RWPE2 (cell line): ENCODE results near the gene FAM168B.

Experiments
- ATAC-seq: fragments of 200-7000 bp; cut with Tn5 transposase; 3 replicates; pipeline ENCODE4 v1.9.1; 2021; ENCODE audit warnings: low read depth
- DNase-seq: peaks from one replicate; pipeline ENCODE4 v3.0.0-alpha.2; 2020; ENCODE audit warnings: low spot score
- H3K27ac ChIP-seq: fragments of 450-650 bp; 2 replicates; pipeline ENCODE4 v1.5.1; 2017; ENCODE audit warnings: mild to moderate bottlenecking; ENCODE audit not compliant: poor library complexity, severe bottlenecking
- H3K27me3 ChIP-seq: fragments of 250-450 bp; sonication (Bioruptor Pico); 2 replicates; pipeline ENCODE4 v1.5.1; 2021; ENCODE audit warnings: mild to moderate bottlenecking, moderate library complexity; ENCODE audit not compliant: insufficient read depth, poor library complexity, severe bottlenecking
- H3K36me3 ChIP-seq: fragments of 250-450 bp; sonication (Bioruptor Pico); 2 replicates; pipeline ENCODE4 v1.5.1; 2020; ENCODE audit warnings: low read depth, mild to moderate bottlenecking, moderate library complexity
- H3K4me1 ChIP-seq: fragments of 250-450 bp; sonication (Bioruptor Pico); 2 replicates; pipeline ENCODE4 v1.5.1; 2021; ENCODE audit warnings: mild to moderate bottlenecking, moderate library complexity; ENCODE audit not compliant: insufficient read depth, poor library complexity, severe bottlenecking
- H3K4me3 ChIP-seq: fragments of 250-450 bp; sonication (Bioruptor Pico); 2 replicates; pipeline ENCODE4 v1.5.1; 2021; ENCODE audit warnings: mild to moderate bottlenecking, moderate library complexity; ENCODE audit not compliant: severe bottlenecking
- H3K9me3 ChIP-seq: fragments of 250-450 bp; sonication (Bioruptor Pico); 2 replicates; pipeline ENCODE4 v1.5.1; 2021; ENCODE audit warnings: mild to moderate bottlenecking, moderate library complexity; ENCODE audit not compliant: severe bottlenecking
- CTCF ChIP-seq: fragments of 450-650 bp; IDR thresholded peaks from one replicate; pipeline ENCODE4 v1.5.1; 2017; ENCODE audit warnings: mild to moderate bottlenecking, moderate library complexity; ENCODE audit not compliant: poor library complexity, severe bottlenecking

The FAM168B gene

GRCh38 chr2:131127981-131128380 is 34.7 kb upstream of the FAM168B start:
- Histone ChIP-seq H3K9me3 (no peaks in the 10 kb centered on the region), H3K27ac (no peak overlapping the region), H3K27me3 (no peaks in the 10 kb centered on the region), H3K36me3 (peaks cover 59% of the 10 kb centered on the region), H3K4me3 (no peak overlapping the region), H3K4me1 (no peaks in the 10 kb centered on the region)
- no peak for TF ChIP-seq CTCF
- no peak for ATAC-seq
- no peak for DNase-seq

GRCh38 chr2:131127076-131127475 is 33.8 kb upstream of the FAM168B start:
- Histone ChIP-seq H3K4me3 (no peak overlapping the region), H3K4me1 (no peaks in the 10 kb centered on the region), H3K9me3 (no peaks in the 10 kb centered on the region), H3K36me3 (peaks cover 63% of the 10 kb centered on the region), H3K27me3 (no peaks in the 10 kb centered on the region), H3K27ac (no peak overlapping the region)
- no peak for ATAC-seq
- TF ChIP-seq CTCF, result no peak
- no peak for DNase-seq

DNA sequence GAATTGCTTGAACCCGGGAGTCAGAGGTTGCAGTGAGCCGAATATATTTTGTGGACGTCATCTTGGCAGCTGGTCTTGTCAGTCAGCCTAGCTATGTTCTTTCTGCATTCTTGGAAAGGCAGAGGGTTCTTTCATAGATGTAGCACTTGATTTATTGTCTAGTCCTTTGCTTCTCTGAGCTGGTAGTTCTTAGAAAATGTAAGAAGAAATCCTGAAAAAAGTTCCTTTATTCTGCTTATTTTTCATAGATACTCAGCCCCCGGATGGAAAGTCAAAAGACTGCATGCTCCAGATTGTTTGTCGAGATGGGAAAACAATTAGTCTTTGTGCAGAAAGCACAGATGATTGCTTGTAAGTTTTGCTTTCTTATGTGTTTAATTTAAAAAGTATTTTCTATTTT is 33.2 kb upstream of the FAM168B start:
- Histone ChIP-seq H3K36me3 (peaks cover 70% of the 10 kb centered on the region), H3K27ac (no peak overlapping the region), H3K4me3 (no peak overlapping the region), H3K9me3 (no peaks in the 10 kb centered on the region), H3K27me3 (no peaks in the 10 kb centered on the region), H3K4me1 (no peaks in the 10 kb centered on the region)
- no peak for DNase-seq
- no peak for TF ChIP-seq CTCF
- ATAC-seq, result no peak

- Histone ChIP-seq H3K4me1 (no peaks in the 10 kb centered on the region), H3K27ac (no peak overlapping the region), H3K9me3 (no peaks in the 10 kb centered on the region), H3K36me3 (peaks cover 64% of the 10 kb centered on the region), H3K4me3 (no peak overlapping the region), H3K27me3 (no peaks in the 10 kb centered on the region)
- no peak for DNase-seq
- no peak for ATAC-seq
- no peak for TF ChIP-seq CTCF
Measured at GRCh38 chr2:131125195-131125757, 32.0 kb upstream of the FAM168B start.

- no peak for TF ChIP-seq CTCF
- DNase-seq (no peak), ATAC-seq (no peak)
- no peaks in the 10 kb centered on the region for H3K9me3 ChIP-seq
- H3K36me3 ChIP-seq, result peaks cover 49% of the 10 kb centered on the region
- no peak overlapping the region for H3K4me3 ChIP-seq
- H3K27ac ChIP-seq, result no peak overlapping the region
- H3K27me3 ChIP-seq, result no peaks in the 10 kb centered on the region
- H3K4me1 ChIP-seq, result no peaks in the 10 kb centered on the region
Measured at GRCh38 chr2:131123192-131123591, 29.9 kb upstream of the FAM168B start.
